Esophagus squamous epithelium (tissue), 5 donors: Measurements from ENCODE around the gene GUCY2D. TPM values are rescaled to one million over a fixed set of nuclear protein-coding genes. Genes with fewer than 3 reads are reported as not detected.

Experiments
- DNase-seq: peaks from one replicate; lab custom pipeline; 2025; lab: John Stamatoyannopoulos, UW
- H3K27ac ChIP-seq, 4 donors: fragments of 200-600 bp; sonication (generic); one replicate each; pipeline ENCODE4 v1.5.1; 2016 to 2019; ENCODE audit warnings: mild to moderate bottlenecking in 1 of 4
- H3K27me3 ChIP-seq, 4 donors: fragments of 200-600 bp; sonication (generic); 1 replicate in 3 of 4; 2 replicates in 1 of 4; pipeline versions ENCODE4 v1.5.1 to v1.6.0; 2017 to 2021; ENCODE audit warnings: antibody characterized with exemption in 1 of 4
- H3K36me3 ChIP-seq, 3 donors: fragments of 200-600 bp; sonication (generic); one replicate each; pipeline ENCODE4 v1.5.1; 2016 to 2019
- H3K4me1 ChIP-seq, 3 donors: fragments of 200-600 bp; sonication (generic); one replicate each; pipeline ENCODE4 v1.5.1; 2017 to 2019
- H3K4me3 ChIP-seq, 4 donors: fragments of 200-600 bp; sonication (generic); 1 replicate in 3 of 4; 2 replicates in 1 of 4; pipeline ENCODE4 v1.5.1; 2016 to 2019; ENCODE audit warnings: mild to moderate bottlenecking in 2 of 4, moderate library complexity in 1 of 4
- H3K9me3 ChIP-seq, 3 donors: fragments of 200-600 bp; sonication (generic); one replicate each; pipeline ENCODE4 v1.5.1; 2016 to 2019
- CTCF ChIP-seq, 6 experiments: fragments of 450-650 bp in 4 of 6; fragments of 200-600 bp in 2 of 6; sonication (generic) in 2 of 6; IDR thresholded peaks; one replicate each; pipeline ENCODE4 v1.5.1; 2016 to 2019; ENCODE audit warnings: antibody characterized with exemption in 6 of 6, mild to moderate bottlenecking in 4 of 6, moderate library complexity in 4 of 6
- POLR2A ChIP-seq, 4 donors: fragments of 450-650 bp; IDR thresholded peaks; one replicate each; pipeline ENCODE4 v1.6.1; 2017; ENCODE audit warnings: antibody characterized with exemption in 4 of 4, mild to moderate bottlenecking in 4 of 4, moderate library complexity in 3 of 4
- WGBS, 2 donors: methylation state at CpG; one replicate each; pipeline ENCODE4 v1.1.5; 2018; 5-methylcytosine and 5-hydroxymethylcytosine counted together
- intact Hi-C: fragments of 100-400 bp; cut with DNase I; formaldehyde crosslinking; loops from one replicate; pipeline ENCODE4 v1.15.0; 2022
- total RNA-seq, 4 donors: library from RNA; depleted of rRNA; stranded (reverse); fragments of >200 nt; gene quantifications; one replicate each; pipeline ENCODE4 v1.1.0, GENCODE V29; 2016
- donor health status: DM: yes; HTN: yes; CAD: no.

Gene GUCY2D
- total RNA-seq, 4 donors from 2014 or later = not detected

GRCh38 chr17:8002721-8003593 lies 542 bp downstream of the GUCY2D start:
- H3K27me3 ChIP-seq = peaks cover 11 to 96% (median 17%) of the 10 kb centered on the region in 4 donors
- H3K36me3 ChIP-seq = no peaks in the 10 kb centered on the region
- no peak overlapping the region for H3K27ac ChIP-seq
- no peak for TF ChIP-seq POLR2A (IDR thresholded peaks at IDR 0.05)
- no peak for TF ChIP-seq CTCF (IDR thresholded peaks at IDR 0.05)
- peaks cover 7 to 19% (median 11%) of the 10 kb centered on the region in 3 donors for H3K4me1 ChIP-seq
- WGBS, 2 donors = 11 to 15% methylated on average over 7 to 8 of the region's 92 CpGs
- no peak for DNase-seq
- no peaks in the 10 kb centered on the region for H3K9me3 ChIP-seq
- peak overlapping the region in 3 of 4 donors; percentile 5 to 60 (median 34) for H3K4me3 ChIP-seq
- intact Hi-C loops = no loop called here

DNA sequence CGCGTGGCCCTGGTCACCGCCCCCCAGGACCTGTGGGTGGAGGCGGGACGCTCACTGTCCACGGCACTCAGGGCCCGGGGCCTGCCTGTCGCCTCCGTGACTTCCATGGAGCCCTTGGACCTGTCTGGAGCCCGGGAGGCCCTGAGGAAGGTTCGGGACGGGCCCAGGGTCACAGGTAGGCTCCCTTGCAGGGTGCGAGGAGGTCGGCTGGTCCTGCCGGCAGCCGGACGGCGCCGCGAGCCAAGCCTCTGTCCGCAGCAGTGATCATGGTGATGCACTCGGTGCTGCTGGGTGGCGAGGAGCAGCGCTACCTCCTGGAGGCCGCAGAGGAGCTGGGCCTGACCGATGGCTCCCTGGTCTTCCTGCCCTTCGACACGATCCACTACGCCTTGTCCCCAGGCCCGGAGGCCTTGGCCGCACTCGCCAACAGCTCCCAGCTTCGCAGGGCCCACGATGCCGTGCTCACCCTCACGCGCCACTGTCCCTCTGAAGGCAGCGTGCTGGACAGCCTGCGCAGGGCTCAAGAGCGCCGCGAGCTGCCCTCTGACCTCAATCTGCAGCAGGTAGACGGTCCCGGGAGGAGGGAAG lies 1.3 kb downstream of the GUCY2D start:
- Histone ChIP-seq H3K4me1 (peaks cover 7 to 19% (median 11%) of the 10 kb centered on the region in 3 donors), H3K4me3 (peak overlapping the region in 2 of 4 donors; percentile 34 to 60), H3K27me3 (peaks cover 11 to 89% (median 17%) of the 10 kb centered on the region in 4 donors), H3K9me3 (no peaks in the 10 kb centered on the region), H3K36me3 (no peaks in the 10 kb centered on the region), H3K27ac (no peak overlapping the region)
- no peak for TF ChIP-seq POLR2A (IDR thresholded peaks at IDR 0.05)
- no peak for TF ChIP-seq CTCF (IDR thresholded peaks at IDR 0.05)
- no peak for DNase-seq
- intact Hi-C loops = no loop called here
- 67% methylated on average over 3 of the region's 44 CpGs; no CpG with 5 or more reads in 1 of the 2 donors for WGBS, 2 donors

GRCh38 chr17:8004899-8005298 lies 2.5 kb downstream of the GUCY2D start:
- 80 to 89% methylated on average over 6 of the region's 6 CpGs for WGBS, 2 donors
- no peak for DNase-seq
- Histone ChIP-seq H3K4me1 (peaks cover 7 to 19% (median 11%) of the 10 kb centered on the region in 3 donors), H3K27ac (no peak overlapping the region), H3K27me3 (peaks cover 11 to 78% (median 17%) of the 10 kb centered on the region in 4 donors), H3K4me3 (no peak overlapping the region), H3K9me3 (no peaks in the 10 kb centered on the region), H3K36me3 (no peaks in the 10 kb centered on the region)
- intact Hi-C loops = no loop called here
- TF ChIP-seq POLR2A (IDR thresholded peaks at IDR 0.05) (no peak), CTCF (IDR thresholded peaks at IDR 0.05) (no peak)

GRCh38 chr17:8005357-8005756 lies 2.9 kb downstream of the GUCY2D start:
- TF ChIP-seq CTCF (IDR thresholded peaks at IDR 0.05) (no peak), POLR2A (IDR thresholded peaks at IDR 0.05) (no peak)
- intact Hi-C loops = no loop called here
- H3K27me3 ChIP-seq = peaks cover 11 to 74% (median 17%) of the 10 kb centered on the region in 4 donors

More at GRCh38 chr17:8005357-8005756, 2.9 kb downstream of the GUCY2D start:
- no peaks in the 10 kb centered on the region for H3K9me3 ChIP-seq
- H3K4me3 ChIP-seq = no peak overlapping the region
- WGBS, 2 donors = 83 to 93% methylated on average over 1 of the region's 1 CpG
- H3K4me1 ChIP-seq = peaks cover 7 to 19% (median 11%) of the 10 kb centered on the region in 3 donors
- DNase-seq = no peak
- no peak overlapping the region for H3K27ac ChIP-seq
- no peaks in the 10 kb centered on the region for H3K36me3 ChIP-seq
